ENCODE measurements around the gene OIT3.

The OIT3 gene

DNA sequence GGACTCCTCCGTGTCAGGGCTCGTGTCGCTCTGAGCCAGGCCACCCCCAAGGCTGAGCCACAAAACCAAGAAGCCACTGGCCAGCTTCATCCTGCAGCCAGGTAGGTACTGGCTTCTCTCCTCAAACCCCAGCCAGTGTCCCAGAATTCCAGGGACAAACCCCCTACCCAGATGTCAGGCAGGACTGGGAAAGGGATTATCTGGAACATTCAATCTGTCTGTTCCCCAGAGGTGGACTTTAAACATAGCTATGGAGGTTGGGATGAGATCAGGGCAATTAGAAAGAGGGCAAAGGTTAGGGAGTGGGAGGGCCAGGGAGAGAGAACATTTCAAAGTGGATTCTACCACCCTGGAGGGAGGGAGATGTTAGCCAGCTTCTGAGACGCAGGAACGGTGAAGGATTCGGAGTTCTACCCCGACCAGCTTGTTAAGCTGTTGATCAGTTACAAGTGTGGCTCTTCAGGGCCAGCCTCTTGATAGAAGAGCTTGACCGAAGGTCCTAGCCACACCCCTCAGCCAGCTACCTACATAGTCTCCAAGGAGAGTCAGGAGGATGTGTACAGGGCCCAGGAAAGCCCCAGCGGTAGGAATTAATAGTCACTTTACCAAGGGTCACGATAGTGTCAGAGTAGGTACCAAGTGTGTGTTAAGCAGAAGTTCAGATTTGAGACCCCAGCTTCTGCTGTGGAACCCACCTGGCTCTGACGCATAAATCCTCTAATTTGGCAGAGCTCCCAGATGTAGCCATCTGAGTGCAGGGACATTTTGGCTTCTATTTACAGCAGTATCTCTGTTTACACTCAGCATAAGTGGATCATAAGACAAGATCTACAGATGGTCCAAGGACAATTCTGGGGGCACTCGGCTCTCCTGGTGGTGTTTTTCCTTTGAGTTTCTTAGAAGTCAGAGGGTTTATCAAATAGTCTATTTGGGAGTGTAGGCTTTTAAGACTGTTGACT lies 61.3 kb downstream of the OIT3 start, which contains the start of gene PLA2G12B:
PLA2G12B (minus strand) TSS at position 211 of the 959 bp plus-strand sequence; CDS start at position 90, 121 bp downstream.
- Histone ChIP-seq H4K20me1 (ENCODE audit: insufficient read depth, low read length) (no peaks in the 10 kb centered on the region), H3K4me2 (ENCODE audit: insufficient read depth, low read length) (no peak within 1 kb of the TSS), H3K9me3 (ENCODE audit: insufficient read depth, low read length, severe bottlenecking) (no peaks in the 10 kb centered on the region), H3K4me3 (ENCODE audit: low read depth in 1 of 2, low read length in 2 of 2) (no peak within 1 kb of the TSS), H3K27ac (ENCODE audit: low read length) (no peak within 1 kb of the TSS), H3K9ac (ENCODE audit: low read depth, low read length) (no peak within 1 kb of the TSS), H3K36me3 (ENCODE audit: insufficient read depth, low read length) (no peaks in the 10 kb centered on the region), H3K27me3 (ENCODE audit: insufficient read depth, low read length, poor library complexity) (no peaks in the 10 kb centered on the region), H2AFZ (ENCODE audit: low read depth, low read length) (no peak within 1 kb of the TSS), H3K4me1 (ENCODE audit: insufficient read depth, low read length) (no peaks in the 10 kb centered on the region), H3K79me2 (ENCODE audit: insufficient read depth, low read length) (no peaks in the 10 kb centered on the region)
- DNase-seq (no peak), ATAC-seq (ENCODE audit: insufficient read depth, low read depth) (no peak)
- no peak for TF ChIP-seq EZH2 (IDR thresholded peaks at IDR 0.05; ENCODE audit: borderline replicate concordance, low read depth, low read length, severe bottlenecking)
- no peak for TF ChIP-seq CTCF (IDR thresholded peaks at IDR 0.05; ENCODE audit: borderline replicate concordance, extremely low read depth, low read length, poor library complexity, severe bottlenecking)

DNA sequence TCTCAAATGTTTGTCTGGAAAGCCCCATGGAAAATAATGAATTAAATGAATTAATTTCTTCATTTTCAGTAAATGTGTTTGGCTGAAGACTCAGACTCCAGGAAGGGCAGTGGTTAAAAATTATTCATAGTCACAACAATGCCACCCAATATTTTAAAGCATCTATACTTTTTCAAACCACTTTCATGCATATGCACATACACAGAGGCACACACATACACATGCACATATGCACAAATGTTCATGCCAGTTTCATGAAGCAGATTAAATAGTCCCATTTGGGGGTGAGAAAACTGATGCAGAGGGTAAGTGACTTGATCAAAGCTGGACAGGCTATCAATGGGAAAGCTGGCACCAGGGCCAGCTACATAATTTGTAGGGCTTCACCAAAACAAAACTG lies 62.5 kb downstream of the OIT3 start:
- no peak for ATAC-seq (ENCODE audit: insufficient read depth, low read depth)
- no peaks in the 10 kb centered on the region for H3K4me1 ChIP-seq (ENCODE audit: insufficient read depth, low read length)
- H3K27ac ChIP-seq (ENCODE audit: low read length): no peak overlapping the region
- DNase-seq: no peak
- H3K36me3 ChIP-seq (ENCODE audit: insufficient read depth, low read length): no peaks in the 10 kb centered on the region
- H3K9me3 ChIP-seq (ENCODE audit: insufficient read depth, low read length, severe bottlenecking): no peaks in the 10 kb centered on the region
- no peaks in the 10 kb centered on the region for H3K79me2 ChIP-seq (ENCODE audit: insufficient read depth, low read length)
- H4K20me1 ChIP-seq (ENCODE audit: insufficient read depth, low read length): no peaks in the 10 kb centered on the region
- no peak for TF ChIP-seq CTCF (IDR thresholded peaks at IDR 0.05; ENCODE audit: borderline replicate concordance, extremely low read depth, low read length, poor library complexity, severe bottlenecking)
- no peak for TF ChIP-seq EZH2 (IDR thresholded peaks at IDR 0.05; ENCODE audit: borderline replicate concordance, low read depth, low read length, severe bottlenecking)
- no peaks in the 10 kb centered on the region for H3K27me3 ChIP-seq (ENCODE audit: insufficient read depth, low read length, poor library complexity)
- H3K9ac ChIP-seq (ENCODE audit: low read depth, low read length): no peak overlapping the region
- no peak overlapping the region for H3K4me3 ChIP-seq (ENCODE audit: low read depth in 1 of 2, low read length in 2 of 2)
- no peak overlapping the region for H3K4me2 ChIP-seq (ENCODE audit: insufficient read depth, low read length)
- no peak overlapping the region for H2AFZ ChIP-seq (ENCODE audit: low read depth, low read length)

GRCh38 chr10:72976886-72977285 lies 83.3 kb downstream of the OIT3 start:
- Histone ChIP-seq H3K27me3 (ENCODE audit: insufficient read depth, low read length, poor library complexity) (no peaks in the 10 kb centered on the region), H2AFZ (ENCODE audit: low read depth, low read length) (no peak overlapping the region), H3K36me3 (ENCODE audit: insufficient read depth, low read length) (no peaks in the 10 kb centered on the region), H3K4me1 (ENCODE audit: insufficient read depth, low read length) (no peaks in the 10 kb centered on the region), H3K27ac (ENCODE audit: low read length) (no peak overlapping the region), H3K9ac (ENCODE audit: low read depth, low read length) (no peak overlapping the region), H3K4me3 (ENCODE audit: low read depth in 1 of 2, low read length in 2 of 2) (no peak overlapping the region), H3K79me2 (ENCODE audit: insufficient read depth, low read length) (no peaks in the 10 kb centered on the region), H3K9me3 (ENCODE audit: insufficient read depth, low read length, severe bottlenecking) (peaks cover 30% of the 10 kb centered on the region), H4K20me1 (ENCODE audit: insufficient read depth, low read length) (no peaks in the 10 kb centered on the region), H3K4me2 (ENCODE audit: insufficient read depth, low read length) (no peak overlapping the region)
- no peak for ATAC-seq (ENCODE audit: insufficient read depth, low read depth)
- no peak for DNase-seq
- TF ChIP-seq EZH2 (IDR thresholded peaks at IDR 0.05; ENCODE audit: borderline replicate concordance, low read depth, low read length, severe bottlenecking) (no peak), CTCF (IDR thresholded peaks at IDR 0.05; ENCODE audit: borderline replicate concordance, extremely low read depth, low read length, poor library complexity, severe bottlenecking) (no peak)

Data from DND-41 (cell line).